Fibroblast of lung (primary cell): ENCODE measurements around the gene DNAJB1. TPM values are rescaled to one million over a fixed set of nuclear protein-coding genes. Genes with fewer than 3 reads are reported as not detected.
A peak's percentile ranks its signal among the peaks of the same experiment; 100 is the strongest.

ENCODE experiments used
- DNase-seq, 2 donors: peaks; one replicate each; pipeline versions ENCODE4 v3.0.0 to v3.0.0-alpha.2; 2010; ENCODE audit warnings: low read depth in 2 of 2
- H2AFZ ChIP-seq: 2 replicates; pipeline ENCODE4 v1.5.1; 2012; ENCODE audit warnings: low read length, control low read depth, inconsistent platforms
- H3K27ac ChIP-seq: 2 replicates; pipeline ENCODE4 v1.5.1; 2011; ENCODE audit warnings: low read length, control low read depth; ENCODE audit not compliant: insufficient read depth
- H3K27me3 ChIP-seq: 2 replicates; pipeline ENCODE4 v1.5.1; 2011; ENCODE audit warnings: mild to moderate bottlenecking, low read length; ENCODE audit not compliant: control insufficient read depth, insufficient read depth
- H3K36me3 ChIP-seq: 2 replicates; pipeline ENCODE4 v1.5.1; 2011; ENCODE audit warnings: low read length; ENCODE audit not compliant: control insufficient read depth, insufficient read depth
- H3K4me1 ChIP-seq: 2 replicates; pipeline ENCODE4 v1.5.1; 2011; ENCODE audit warnings: low read length; ENCODE audit not compliant: control insufficient read depth, insufficient read depth; ENCODE audit errors: extremely low read depth
- H3K4me2 ChIP-seq: 2 replicates; pipeline ENCODE4 v1.5.1; 2011; ENCODE audit warnings: low read length, control low read depth; ENCODE audit not compliant: insufficient read depth; ENCODE audit errors: extremely low read depth
- H3K4me3 ChIP-seq, 4 experiments: fragments of 200-600 bp in 1 of 4; sonication (generic) in 1 of 4; replicated peaks in 1 of 4; 2 replicates each; pipeline ENCODE4 v1.5.1; 2011 to 2016; ENCODE audit warnings: low read length in 4 of 4, low read depth in 3 of 4, mild to moderate bottlenecking in 3 of 4, control low read depth in 2 of 4, inconsistent platforms in 1 of 4, mixed read lengths in 1 of 4; ENCODE audit not compliant: insufficient read depth in 1 of 4; ENCODE audit errors: control extremely low read depth in 1 of 4
- H3K79me2 ChIP-seq: 2 replicates; pipeline ENCODE4 v1.5.1; 2012; ENCODE audit warnings: mild to moderate bottlenecking, low read length, inconsistent platforms; ENCODE audit not compliant: control insufficient read depth, insufficient read depth
- H3K9ac ChIP-seq: 2 replicates; pipeline ENCODE4 v1.5.1; 2011; ENCODE audit warnings: mild to moderate bottlenecking, low read length, control low read depth; ENCODE audit not compliant: insufficient read depth
- H3K9me3 ChIP-seq: 2 replicates; pipeline ENCODE4 v1.5.1; 2012; ENCODE audit warnings: low read depth, low read length; ENCODE audit not compliant: control insufficient read depth, insufficient read depth
- H4K20me1 ChIP-seq: 2 replicates; pipeline ENCODE4 v1.5.1; 2011; ENCODE audit warnings: low read length; ENCODE audit not compliant: control insufficient read depth, insufficient read depth; ENCODE audit errors: extremely low read depth
- EZH2 ChIP-seq: IDR thresholded peaks from 2 replicates; pipeline ENCODE4 v1.5.1; 2012; ENCODE audit warnings: low read length, control low read depth, mild to moderate bottlenecking; ENCODE audit errors: missing control alignments
- polyA plus RNA-seq, 2 donors: library from polyadenylated mRNA; depleted of rRNA in 1 of 2; stranded (reverse) in 1 of 2; unstranded in 1 of 2; fragments of >200 nt; gene quantifications; 2 replicates each; pipeline ENCODE4 v1.2.1, GENCODE V29; 2011 to 2012; ENCODE audit warnings: missing spikeins in 1 of 2
- total RNA-seq: library from RNA; depleted of rRNA; stranded (reverse); fragments of >200 nt; gene quantifications from 2 replicates; pipeline ENCODE4 v1.2.1, GENCODE V29; 2014
- TF ChIP-seq, protein P1 (sequence below), 2 donors: IDR thresholded peaks in 1 of 2; conservative IDR thresholded peaks in 1 of 2; 1 replicate in 1 of 2; 2 replicates in 1 of 2; pipeline ENCODE4 v1.5.1; 2011 to 2012; ENCODE audit warnings: low read length in 2 of 2, control low read depth in 1 of 2, inconsistent platforms in 1 of 2, low read depth in 1 of 2, mild to moderate bottlenecking in 1 of 2

The DNAJB1 gene
- total and polyA plus RNA-seq, 2 donors (not counting 1 experiment from before 2014, with no cell fraction given) = 87.3 to 87.7 TPM

- Histone ChIP-seq H2AFZ (no peak overlapping the region), H3K27me3 (no peaks in the 10 kb centered on the region), H3K36me3 (no peaks in the 10 kb centered on the region), H3K9me3 (no peaks in the 10 kb centered on the region), H3K4me3 (peak overlapping the region in 3 of 4 experiments; percentile 71 to 92 (median 91)), H3K4me2 (peak overlapping the region; percentile 80), H3K27ac (no peak overlapping the region), H4K20me1 (no peaks in the 10 kb centered on the region), H3K79me2 (peaks cover 23% of the 10 kb centered on the region), H3K4me1 (peaks cover 7% of the 10 kb centered on the region), H3K9ac (no peak overlapping the region)
- DNase-seq = no peak
- no peak for TF ChIP-seq EZH2
- TF ChIP-seq, protein P1, sequence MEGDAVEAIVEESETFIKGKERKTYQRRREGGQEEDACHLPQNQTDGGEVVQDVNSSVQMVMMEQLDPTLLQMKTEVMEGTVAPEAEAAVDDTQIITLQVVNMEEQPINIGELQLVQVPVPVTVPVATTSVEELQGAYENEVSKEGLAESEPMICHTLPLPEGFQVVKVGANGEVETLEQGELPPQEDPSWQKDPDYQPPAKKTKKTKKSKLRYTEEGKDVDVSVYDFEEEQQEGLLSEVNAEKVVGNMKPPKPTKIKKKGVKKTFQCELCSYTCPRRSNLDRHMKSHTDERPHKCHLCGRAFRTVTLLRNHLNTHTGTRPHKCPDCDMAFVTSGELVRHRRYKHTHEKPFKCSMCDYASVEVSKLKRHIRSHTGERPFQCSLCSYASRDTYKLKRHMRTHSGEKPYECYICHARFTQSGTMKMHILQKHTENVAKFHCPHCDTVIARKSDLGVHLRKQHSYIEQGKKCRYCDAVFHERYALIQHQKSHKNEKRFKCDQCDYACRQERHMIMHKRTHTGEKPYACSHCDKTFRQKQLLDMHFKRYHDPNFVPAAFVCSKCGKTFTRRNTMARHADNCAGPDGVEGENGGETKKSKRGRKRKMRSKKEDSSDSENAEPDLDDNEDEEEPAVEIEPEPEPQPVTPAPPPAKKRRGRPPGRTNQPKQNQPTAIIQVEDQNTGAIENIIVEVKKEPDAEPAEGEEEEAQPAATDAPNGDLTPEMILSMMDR (conservative IDR thresholded peaks at IDR 0.05 in 1 of 2, IDR thresholded peaks at IDR 0.05 in 1 of 2; ENCODE audit: low read depth in 1 of 2, low read length in 2 of 2) = no peak
Observed at GRCh38 chr19:14530506-14530905, 12.3 kb upstream of the DNAJB1 start.

GRCh38 chr19:14530005-14530348, 11.8 kb upstream of the DNAJB1 start:
- Histone ChIP-seq H4K20me1 (no peaks in the 10 kb centered on the region), H3K9ac (peak overlapping the region; percentile 69), H3K4me1 (peaks cover 7% of the 10 kb centered on the region), H3K36me3 (no peaks in the 10 kb centered on the region), H2AFZ (peak overlapping the region; percentile 84), H3K27me3 (no peaks in the 10 kb centered on the region), H3K4me3 (peak overlapping the region; percentile 71 to 92 (median 88)), H3K9me3 (no peaks in the 10 kb centered on the region), H3K79me2 (peaks cover 23% of the 10 kb centered on the region), H3K27ac (peak overlapping the region; percentile 55), H3K4me2 (peak overlapping the region; percentile 80)
- TF ChIP-seq, protein P1 (conservative IDR thresholded peaks at IDR 0.05 in 1 of 2, IDR thresholded peaks at IDR 0.05 in 1 of 2; ENCODE audit: low read depth in 1 of 2, low read length in 2 of 2) = no peak
- TF ChIP-seq EZH2 = no peak
- no peak for DNase-seq

DNA sequence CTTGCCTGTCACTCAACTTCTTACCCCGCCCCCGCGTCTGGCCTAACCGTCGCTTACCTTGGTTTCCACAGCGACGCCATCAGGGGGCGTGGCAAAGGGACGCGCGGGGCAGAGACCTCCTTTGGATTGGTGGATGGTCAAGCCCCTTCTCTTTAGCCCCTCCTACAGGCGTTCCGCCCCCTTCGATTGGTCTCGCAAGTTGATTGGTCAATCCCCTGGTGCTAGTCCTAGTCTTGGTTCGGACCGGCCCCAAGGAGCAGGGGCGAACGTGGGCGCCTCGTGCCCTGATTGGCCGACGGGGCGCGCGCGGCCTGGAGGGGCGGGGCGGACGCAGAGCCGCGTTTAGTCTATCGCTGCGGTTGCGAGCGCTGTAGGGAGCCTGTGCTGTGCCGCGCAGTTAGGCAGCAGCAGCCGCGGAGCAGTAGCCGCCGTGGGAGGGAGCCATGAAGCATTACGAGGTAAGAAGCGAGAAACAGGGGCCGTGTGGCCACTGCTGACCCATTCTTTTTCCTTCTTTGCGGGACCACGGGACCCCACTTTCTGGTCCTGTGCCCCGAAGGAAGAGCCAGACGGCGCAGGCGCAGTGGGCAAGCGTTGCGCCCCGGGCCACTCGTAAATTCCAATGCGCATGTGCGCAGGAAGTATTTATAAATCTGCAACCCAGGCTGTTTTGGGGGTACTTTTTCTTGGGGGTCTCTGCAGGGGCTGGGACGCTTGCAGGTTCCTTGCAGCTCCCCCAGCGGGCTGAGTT, 11.2 kb upstream of the DNAJB1 start, which contains the start of gene TECR:
Gene TECR, plus strand, starts transcription at position 341 of the 751 bp plus-strand sequence. Its CDS starts 103 bp downstream, at position 444.
- Histone ChIP-seq H3K4me3 (peak within 1 kb of the TSS; percentile 78 to 92 (median 88)), H3K27me3 (no peaks in the 10 kb centered on the region), H2AFZ (peak within 1 kb of the TSS; percentile 93), H3K27ac (peak within 1 kb of the TSS; percentile 86), H3K36me3 (no peaks in the 10 kb centered on the region), H3K9ac (peak within 1 kb of the TSS; percentile 74), H3K4me2 (peak within 1 kb of the TSS; percentile 80), H3K4me1 (peaks cover 7% of the 10 kb centered on the region), H4K20me1 (no peaks in the 10 kb centered on the region), H3K9me3 (no peaks in the 10 kb centered on the region), H3K79me2 (peaks cover 20% of the 10 kb centered on the region)
- DNase-seq = peak; percentile 99 to 100
- TF ChIP-seq EZH2 = no peak
- TF ChIP-seq, protein P1 (conservative IDR thresholded peaks at IDR 0.05 in 1 of 2, IDR thresholded peaks at IDR 0.05 in 1 of 2; ENCODE audit: low read depth in 1 of 2, low read length in 2 of 2) = no peak
